NCI-H524 (cell line): Measurements from ENCODE around the gene CEP295NL.

ENCODE experiments used
- DNase-seq, 2 experiments: peaks; one replicate each; lab custom pipeline; 2025; lab: John Stamatoyannopoulos, UW

Gene CEP295NL

DNA sequence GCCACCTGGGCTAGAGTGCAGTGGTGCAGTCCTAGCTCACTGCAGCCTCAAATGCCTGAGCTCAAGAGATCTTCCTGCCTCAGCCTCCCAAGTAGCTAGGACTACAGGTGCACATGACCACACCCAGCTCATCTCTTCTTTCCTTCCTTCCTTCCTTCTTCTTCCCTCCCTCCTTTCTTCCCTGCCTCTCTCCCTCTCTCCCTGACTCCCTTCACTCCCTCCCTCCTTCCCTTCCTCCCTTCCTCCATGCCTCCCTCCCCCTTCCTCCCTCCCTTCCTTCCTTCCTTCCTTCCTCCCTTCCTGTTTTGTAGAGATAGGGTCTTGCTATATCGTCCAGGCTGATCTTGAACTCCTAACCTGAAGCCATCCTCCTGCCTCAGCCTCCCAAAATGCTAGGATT, 38.9 kb downstream of the CEP295NL start:
- no peak for DNase-seq

DNA sequence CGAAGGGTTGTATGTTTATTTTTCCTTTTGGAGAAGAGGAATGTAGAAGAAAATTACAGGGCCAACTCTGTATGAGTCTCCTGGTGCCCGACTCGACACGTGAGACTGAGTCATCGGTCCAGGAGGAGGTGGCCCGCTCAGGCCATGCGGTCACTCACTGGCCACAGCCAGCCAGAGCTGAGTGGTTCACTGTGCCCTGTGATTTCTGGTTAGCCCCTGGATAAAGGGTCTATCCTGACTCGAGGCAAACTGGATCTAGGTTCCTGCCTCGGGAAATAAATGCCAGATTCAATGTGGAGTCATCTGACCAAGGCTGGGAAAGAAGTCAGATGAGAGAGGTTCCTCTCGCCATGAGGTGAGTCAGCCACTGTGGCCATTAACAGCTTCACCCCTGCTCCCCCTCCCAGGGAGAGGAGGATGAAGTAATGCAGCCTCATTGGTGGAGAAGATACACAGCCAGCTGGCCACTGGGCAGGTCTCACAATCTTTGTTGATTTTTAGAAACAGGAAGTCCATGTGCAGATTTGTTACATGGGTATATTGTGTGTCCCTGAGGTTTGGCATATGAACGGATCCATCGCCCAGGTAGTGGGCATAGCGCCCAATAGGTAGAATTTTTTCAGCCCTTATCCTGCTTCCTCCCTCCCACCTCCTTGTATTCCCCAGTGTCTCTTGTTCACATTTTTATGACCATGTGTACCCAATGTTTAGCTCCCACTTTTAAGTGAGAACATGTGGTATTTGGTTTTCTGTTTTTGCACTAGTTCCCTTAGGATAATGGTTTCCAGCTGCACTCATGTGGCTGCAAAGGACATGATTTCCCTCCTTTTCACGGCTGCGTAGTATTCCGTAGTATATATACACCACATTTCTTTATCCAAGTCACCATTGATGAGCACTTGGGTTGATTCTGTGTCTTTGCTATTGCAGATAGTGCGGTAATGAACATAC, 40.7 kb downstream of the CEP295NL start:
- no peak for DNase-seq

DNA sequence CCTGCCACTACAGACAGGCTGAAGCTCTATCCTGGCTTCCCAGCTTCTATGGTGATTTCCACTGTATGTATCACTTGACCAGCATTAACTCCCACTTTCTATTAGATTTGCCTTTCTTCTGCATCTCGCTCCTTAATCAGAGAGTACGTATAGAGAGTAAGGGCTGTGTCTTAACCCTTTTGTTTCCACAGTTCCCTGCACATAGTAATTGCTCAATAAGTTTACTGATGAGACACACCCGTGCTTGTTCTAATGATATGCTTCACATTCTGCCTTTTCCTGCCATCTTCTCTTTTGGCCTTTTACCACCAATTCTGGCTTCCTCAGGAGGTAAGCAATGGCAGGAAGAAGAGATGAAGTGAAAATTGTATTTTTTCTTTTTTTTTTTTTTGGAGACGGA, 41.8 kb downstream of the CEP295NL start:
- DNase-seq = no peak

DNA sequence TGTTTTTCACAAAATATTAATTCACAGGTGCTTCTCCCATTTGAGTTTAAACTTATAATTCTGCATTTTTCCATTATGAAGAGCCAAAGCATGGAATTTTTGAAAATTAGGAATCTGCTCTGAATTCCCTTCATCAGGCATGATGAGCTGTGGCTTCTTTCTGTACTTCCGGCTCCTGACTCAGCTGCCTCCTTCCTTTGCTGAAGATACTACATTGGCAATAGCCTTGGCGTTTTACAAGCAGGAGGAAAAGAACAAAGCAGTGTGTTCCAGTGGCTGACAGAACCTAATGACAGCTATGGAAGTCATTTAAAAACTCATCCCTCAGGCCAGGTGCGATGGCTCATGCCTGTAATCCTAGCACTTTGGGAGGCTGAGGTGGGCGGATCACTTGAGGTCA, 44.0 kb downstream of the CEP295NL start:
- no peak for DNase-seq

DNA sequence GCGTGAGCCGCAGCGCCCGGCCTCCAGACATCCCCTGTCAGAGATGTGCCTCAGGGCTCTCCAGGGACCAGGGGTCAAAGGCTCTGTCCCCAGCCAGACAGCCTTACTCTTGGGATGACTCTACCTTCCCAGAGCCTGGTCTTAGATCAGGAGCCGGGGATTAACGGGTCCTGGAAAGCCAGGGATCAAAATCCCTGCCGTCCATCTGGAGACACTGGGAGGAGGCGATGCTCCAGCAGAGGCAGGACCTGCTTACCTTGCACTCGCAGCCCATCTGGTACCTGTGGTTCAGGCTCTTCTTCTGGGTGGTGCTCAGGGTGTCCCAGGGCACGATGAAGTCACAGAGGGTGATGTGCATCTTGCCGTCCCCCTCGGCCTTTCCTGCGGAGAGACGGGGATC, 45.7 kb downstream of the CEP295NL start:
- DNase-seq = peak; percentile 30 to 67

DNA sequence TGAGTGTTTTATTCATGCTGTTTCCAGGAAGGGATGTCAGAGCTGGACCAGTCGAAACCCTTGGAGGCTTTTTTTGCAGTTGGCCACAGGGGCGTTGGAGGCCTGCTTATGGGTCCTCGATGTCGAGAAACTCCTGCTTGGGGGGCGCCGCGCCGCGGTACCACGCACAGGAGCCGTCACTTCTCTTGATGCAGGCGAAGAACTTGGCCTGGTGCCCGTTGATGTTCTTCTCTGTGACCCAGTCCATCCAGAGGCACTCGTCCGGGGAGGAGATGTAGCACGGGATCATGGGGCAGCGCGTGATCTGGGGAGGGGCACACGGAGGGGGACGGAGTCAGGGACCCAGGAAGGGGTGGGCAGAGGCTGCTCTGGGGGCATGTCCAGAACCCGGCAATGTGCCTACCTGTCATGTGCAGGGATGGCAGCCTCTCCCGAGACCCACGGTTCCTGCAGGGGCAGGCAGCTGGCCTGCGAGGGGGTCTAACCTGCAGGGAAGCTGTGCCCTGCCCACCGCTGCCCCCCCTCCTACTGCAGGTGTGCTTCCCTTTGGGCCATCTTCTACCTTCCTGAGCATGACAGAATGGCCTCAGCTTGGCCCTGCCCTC, 47.3 kb downstream of the CEP295NL start:
- no peak for DNase-seq

DNA sequence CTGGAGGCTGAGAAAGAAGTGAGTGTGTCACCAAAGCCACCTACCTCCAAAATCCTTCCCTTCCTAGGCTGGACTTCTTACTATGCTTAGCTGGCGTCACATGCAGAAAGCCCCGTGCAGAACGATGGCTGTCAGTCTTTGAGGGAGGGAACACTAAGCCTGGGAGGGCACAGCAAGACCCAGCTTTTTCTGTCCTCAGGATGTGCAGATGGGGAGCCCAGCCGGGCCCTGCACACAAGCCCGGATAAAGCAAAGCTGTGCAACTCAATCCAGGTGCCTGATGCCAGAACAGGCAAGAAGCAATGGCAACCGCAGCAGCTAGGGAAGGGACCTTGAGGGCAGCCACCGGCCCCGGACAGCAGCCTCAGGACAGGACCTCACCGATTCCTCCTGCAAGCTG, 48.5 kb downstream of the CEP295NL start:
- DNase-seq = no peak

DNA sequence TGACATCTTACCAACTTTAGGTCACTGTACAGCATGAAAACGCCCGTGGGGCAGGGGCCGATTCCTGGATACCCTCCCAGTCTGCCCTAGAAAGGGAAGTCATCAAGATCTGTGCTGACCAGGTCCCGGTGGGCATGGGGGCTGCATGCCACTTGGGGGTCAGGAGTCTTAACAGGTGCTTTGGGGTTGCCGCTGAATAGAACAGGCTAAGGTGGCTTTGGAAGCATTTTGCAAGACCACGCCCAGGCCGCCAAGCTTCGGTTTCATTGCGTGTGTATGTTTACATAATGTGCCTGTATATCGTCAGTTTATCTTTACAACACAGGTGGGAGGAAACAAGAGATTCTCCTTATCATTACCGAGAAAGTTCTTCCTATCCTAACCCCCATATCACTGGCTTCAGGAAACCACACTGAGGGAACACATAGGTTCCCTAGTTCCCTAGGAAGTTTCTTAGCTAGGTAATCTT, 49.0 kb downstream of the CEP295NL start:
- DNase-seq = no peak

DNA sequence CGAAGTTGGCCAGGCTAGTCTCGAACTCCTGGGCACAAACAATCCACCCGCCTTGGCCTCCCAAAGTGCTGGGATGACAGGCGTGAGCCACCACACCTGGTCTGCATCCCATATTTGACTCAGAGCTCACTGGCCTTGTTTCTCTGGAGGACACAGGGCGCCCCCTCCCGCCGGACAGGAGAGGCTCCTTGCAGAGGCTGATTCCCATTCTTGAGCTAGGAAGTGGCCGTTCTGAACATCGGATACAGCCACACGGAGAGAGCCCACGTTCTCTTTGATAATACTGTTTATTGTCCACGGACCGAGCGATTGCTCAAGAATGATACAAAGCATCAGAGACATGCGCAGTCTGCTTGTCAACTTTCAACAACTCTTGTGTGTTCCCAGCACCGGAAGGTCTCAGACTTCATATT, 50.3 kb downstream of the CEP295NL start:
- DNase-seq = no peak

DNA sequence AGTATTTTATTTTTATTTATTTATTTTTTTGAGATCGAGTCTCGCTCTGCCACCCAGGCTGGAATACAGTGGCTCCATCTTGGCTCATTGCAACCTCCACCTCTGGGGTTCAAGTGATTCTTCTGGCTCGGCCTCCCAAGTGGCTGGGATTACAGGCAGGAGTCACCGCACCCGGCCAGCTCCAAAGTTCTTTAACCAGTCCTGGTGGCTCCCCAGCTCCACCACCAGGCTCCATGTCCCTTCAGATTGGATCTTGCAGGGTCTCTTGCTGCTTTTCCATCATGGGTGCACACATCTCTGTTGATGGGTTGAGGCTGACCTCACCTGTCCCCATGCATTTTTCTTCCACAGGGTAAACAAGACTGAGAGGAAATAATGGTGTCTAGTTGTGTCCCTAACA, 54.0 kb downstream of the CEP295NL start:
- no peak for DNase-seq

DNA sequence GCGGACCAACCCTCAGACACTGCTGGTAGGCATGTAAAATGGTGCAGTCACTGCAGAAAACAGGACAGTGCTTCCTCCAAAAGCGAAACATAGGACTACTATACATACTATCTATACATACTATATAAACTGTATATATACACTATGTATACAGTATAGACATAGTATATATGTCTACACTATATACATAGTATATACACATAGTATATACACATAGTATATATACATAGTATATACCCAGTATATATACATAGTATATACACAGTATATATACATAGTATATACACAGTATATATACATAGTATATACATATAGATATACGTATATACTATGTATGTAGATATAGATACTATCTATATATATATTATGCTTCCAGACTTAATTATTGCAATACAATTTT, 55.9 kb downstream of the CEP295NL start:
- DNase-seq = no peak

DNA sequence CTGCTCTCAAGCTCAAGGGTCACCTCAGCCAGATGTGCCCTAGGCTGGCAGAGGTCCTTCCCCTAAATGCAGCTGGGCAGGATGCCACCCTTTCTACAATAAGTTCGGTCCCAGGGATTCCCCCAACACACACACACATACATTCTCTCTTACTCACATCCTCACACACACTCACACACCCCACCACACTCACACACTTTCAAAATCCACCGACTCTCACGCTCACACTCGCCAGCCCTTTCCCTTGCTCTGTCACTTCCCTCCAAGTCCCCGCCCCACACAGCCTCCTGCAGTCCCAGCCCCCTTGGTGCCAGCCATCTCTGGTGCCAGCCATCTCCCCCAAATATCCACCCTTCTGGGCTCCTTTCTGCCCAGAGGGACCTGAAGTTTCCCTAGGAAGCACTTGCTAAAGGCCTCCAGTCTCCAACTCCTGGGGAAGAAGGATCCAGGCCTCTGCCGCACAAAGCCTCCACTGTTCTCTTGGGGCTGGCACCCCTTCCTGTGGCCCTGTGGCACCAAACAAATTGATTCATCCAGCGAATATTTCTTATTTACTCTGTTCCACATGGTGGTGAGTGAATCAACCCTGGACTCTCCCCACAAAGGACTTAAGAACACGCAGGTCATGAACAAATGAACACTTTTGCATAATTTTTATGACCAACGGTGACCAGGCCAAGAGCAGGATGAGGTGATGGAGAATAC, 58.5 kb downstream of the CEP295NL start:
- DNase-seq = no peak

DNA sequence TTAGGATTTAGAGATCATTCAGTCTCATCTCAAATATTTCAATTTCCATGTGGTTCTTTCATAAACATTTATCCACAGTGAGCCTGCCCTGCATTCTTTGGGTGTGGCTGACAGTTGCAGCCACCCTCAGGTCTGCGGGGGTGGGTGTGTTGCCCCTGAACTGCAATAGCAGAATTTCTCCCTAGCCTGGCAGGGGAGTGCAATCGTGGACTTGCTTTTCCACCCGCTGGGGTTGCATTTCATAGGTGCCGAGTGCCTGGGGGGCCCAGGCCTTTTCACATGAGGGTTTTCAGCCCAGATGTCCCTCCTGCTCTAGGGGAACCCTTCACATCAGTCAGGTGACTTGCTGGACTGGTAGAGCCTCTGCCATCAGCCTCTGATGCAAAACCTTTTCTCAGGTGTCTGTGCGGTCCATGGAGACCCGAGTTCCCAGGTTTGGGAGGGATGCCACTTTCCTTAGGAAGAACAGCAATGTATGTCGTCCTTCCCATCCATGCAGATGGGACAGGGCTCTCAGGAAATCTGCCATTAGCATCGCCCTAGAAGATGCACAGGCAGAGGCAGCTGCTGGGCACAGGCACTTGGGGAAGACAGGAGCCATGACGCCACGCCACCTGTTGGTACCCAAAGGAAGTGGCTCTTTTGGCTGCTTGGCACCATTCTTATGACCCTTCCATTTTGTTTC, 60.0 kb downstream of the CEP295NL start:
- peak; percentile 84 to 89 for DNase-seq

DNA sequence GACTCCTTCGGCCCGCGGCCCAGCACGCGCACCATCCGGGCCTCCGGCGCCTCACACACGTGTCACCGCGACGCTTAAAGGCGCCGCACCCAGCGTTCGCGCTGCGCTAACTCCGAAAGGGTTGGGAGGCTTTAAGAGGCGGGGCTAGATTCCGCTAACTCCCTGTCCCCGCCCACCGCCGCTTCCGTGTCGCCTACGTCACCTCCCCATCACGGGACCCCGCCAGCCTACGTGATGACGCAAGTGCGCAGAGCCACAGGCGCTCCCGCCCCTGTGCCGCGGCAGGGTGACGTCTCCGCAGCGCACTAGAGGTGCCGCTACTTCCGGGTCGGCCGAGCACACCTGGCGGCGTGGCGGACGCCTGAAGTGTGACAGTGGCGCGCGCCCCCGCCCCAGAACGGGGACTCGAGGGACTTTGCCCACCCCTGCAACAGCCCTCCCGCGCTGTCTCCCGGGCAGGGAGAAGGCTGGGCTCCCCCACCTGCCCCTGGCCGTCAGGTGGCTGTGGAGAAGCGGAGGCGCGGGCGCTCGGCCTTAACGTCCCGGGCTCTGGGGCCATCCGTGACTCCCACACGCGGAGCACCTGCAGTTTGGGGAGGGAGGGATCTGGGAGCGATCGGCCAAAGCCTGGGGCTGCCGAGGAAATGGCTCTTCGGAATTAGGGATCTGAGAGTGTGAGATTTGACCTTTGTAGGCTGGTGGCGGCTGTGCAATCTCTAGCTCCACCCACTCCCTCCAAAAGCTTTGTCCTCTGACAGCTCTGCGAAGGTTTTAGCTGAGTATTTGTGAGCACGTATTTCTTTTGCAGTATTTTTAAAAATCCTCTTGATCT, 62.0 kb downstream of the CEP295NL start, which contains the start of gene USP36:
USP36 (minus strand) TSS at position 35 of the 832 bp plus-strand sequence. CDS start 4,451 bp downstream, outside the sequence.
- DNase-seq = peak; percentile 100
